Neural crest cell (in vitro differentiated cells): ENCODE results near the gene INPP4B. TPM values are rescaled to one million over a fixed set of nuclear protein-coding genes. Genes with fewer than 3 reads are reported as not detected.

Source experiments
- DNase-seq: peaks from one replicate; pipeline ENCODE4 v3.0.0; 2021; ENCODE audit warnings: low read depth, mixed read lengths, low spot score
- H3K27ac Mint-ChIP-seq: one replicate; pipeline ENCODE4 v1.8.0; 2021; ENCODE audit warnings: mild to moderate bottlenecking, mixed read lengths; ENCODE audit not compliant: unreplicated experiment
- H3K27me3 Mint-ChIP-seq: 2 replicates; pipeline ENCODE4 v1.8.0; 2021; ENCODE audit warnings: low read depth, mild to moderate bottlenecking, mixed read lengths
- H3K36me3 Mint-ChIP-seq: 2 replicates; pipeline ENCODE4 v1.8.0; 2021; ENCODE audit warnings: low read depth, mild to moderate bottlenecking, mixed read lengths
- H3K4me1 Mint-ChIP-seq: 2 replicates; pipeline ENCODE4 v1.8.0; 2021; ENCODE audit warnings: mixed read lengths
- H3K4me3 Mint-ChIP-seq: one replicate; pipeline ENCODE4 v1.8.0; 2021; ENCODE audit warnings: mild to moderate bottlenecking, mixed read lengths
- H3K9me3 Mint-ChIP-seq: 2 replicates; pipeline ENCODE4 v1.8.0; 2021; ENCODE audit warnings: mixed read lengths
- total RNA-seq: library from RNA; stranded (reverse); gene quantifications from 2 replicates; pipeline ENCODE4 v1.2.1, GENCODE V29; 2021
- TF ChIP-seq, protein P1 (sequence below): fragments of 200-600 bp; sonication (generic); conservative IDR thresholded peaks from 2 replicates; pipeline ENCODE4 v1.5.0; 2021; ENCODE audit warnings: antibody characterized with exemption, mild to moderate bottlenecking

INPP4B gene
- total RNA-seq, 1 donor from 2014 or later = 7.3 TPM

DNA sequence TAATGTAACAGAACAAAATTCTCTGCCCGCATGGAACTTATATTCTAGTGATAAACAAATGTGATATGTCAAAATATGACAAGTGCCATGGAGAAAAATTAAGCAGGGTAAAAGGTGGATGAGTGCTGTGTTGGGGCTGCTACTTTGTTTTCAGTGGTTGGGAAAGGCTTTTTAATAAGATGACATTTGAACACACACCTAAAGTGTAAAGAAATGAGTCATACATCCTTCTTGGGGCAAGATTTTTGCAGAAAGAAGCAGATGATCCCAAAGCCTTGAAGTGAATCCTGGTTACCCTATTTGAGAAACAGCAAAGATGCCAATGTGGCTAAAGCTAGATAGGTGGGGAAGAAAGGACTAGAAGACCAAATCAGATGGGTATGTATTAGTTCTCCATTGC is 564.1 kb downstream of the INPP4B start:
- Mint-ChIP-seq H3K9me3 (no peaks in the 10 kb centered on the region), H3K4me1 (no peaks in the 10 kb centered on the region), H3K27ac (no peak overlapping the region), H3K36me3 (no peaks in the 10 kb centered on the region), H3K27me3 (no peaks in the 10 kb centered on the region), H3K4me3 (no peak overlapping the region)
- DNase-seq = no peak
- TF ChIP-seq, protein P1, sequence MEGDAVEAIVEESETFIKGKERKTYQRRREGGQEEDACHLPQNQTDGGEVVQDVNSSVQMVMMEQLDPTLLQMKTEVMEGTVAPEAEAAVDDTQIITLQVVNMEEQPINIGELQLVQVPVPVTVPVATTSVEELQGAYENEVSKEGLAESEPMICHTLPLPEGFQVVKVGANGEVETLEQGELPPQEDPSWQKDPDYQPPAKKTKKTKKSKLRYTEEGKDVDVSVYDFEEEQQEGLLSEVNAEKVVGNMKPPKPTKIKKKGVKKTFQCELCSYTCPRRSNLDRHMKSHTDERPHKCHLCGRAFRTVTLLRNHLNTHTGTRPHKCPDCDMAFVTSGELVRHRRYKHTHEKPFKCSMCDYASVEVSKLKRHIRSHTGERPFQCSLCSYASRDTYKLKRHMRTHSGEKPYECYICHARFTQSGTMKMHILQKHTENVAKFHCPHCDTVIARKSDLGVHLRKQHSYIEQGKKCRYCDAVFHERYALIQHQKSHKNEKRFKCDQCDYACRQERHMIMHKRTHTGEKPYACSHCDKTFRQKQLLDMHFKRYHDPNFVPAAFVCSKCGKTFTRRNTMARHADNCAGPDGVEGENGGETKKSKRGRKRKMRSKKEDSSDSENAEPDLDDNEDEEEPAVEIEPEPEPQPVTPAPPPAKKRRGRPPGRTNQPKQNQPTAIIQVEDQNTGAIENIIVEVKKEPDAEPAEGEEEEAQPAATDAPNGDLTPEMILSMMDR = no peak

DNA sequence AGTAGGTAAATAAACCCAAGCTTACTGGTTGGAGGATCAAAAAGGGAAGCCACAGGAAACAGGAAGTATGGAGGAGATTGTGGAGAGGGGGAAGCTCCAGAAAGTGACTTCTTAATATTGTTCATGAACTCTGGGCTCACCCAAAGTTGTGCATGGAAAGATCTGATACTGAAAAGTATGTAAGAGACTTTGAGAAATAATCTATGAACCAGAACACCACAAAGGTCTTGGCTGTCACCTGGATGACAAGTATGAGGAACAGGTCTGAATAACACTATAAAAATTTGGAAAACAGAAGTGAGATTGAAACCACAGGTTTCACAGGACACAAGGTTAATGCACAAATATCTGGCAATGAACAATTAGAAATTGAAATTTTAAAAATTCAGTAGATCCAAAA is 567.4 kb downstream of the INPP4B start:
- no peaks in the 10 kb centered on the region for H3K27me3 Mint-ChIP-seq
- H3K27ac Mint-ChIP-seq = no peak overlapping the region
- DNase-seq = no peak
- no peak overlapping the region for H3K4me3 Mint-ChIP-seq
- no peaks in the 10 kb centered on the region for H3K9me3 Mint-ChIP-seq
- H3K36me3 Mint-ChIP-seq = no peaks in the 10 kb centered on the region
- no peaks in the 10 kb centered on the region for H3K4me1 Mint-ChIP-seq
- TF ChIP-seq, protein P1 = no peak

DNA sequence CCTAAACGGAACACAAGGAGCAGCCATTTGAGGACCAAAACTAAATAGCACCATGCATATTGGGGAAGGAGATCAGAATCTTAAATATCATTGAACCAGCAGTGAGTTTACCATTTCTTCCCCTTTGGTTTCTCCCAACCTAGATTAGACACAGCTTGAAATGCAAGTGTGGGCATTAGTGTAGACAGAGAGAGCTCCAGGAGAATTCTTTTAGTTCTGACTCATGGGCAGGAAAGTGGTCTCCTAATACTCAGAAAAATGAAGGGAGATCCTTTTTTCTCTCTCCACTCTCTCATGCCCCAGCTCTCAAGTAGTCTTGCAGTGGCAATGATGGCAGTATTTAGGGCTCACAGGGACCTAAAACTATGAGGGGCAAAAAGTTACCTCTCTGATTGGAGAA is 567.9 kb downstream of the INPP4B start:
- TF ChIP-seq, protein P1 = no peak
- Mint-ChIP-seq H3K36me3 (no peaks in the 10 kb centered on the region), H3K27me3 (no peaks in the 10 kb centered on the region), H3K4me1 (no peaks in the 10 kb centered on the region), H3K4me3 (no peak overlapping the region), H3K27ac (no peak overlapping the region), H3K9me3 (no peaks in the 10 kb centered on the region)
- no peak for DNase-seq

DNA sequence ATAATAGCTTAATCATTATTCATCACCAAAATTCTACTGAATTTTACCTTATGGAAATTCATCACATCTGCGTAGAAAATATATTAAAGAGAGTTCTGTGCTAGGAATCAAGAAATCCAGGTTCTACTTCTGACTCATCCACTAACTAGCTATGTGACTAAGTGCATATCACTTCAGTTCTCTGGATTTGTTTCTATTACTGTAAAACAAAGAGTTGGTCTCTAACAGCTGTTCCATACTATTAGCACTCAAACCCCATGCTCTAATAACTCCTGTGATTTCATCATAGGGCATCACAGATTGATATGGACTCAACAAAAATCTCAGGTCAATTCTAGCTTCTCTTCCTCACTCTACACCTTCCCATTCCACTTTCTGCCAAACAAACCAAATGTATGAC is 572.0 kb downstream of the INPP4B start:
- no peak overlapping the region for H3K27ac Mint-ChIP-seq
- no peak overlapping the region for H3K4me3 Mint-ChIP-seq
- no peaks in the 10 kb centered on the region for H3K27me3 Mint-ChIP-seq
- H3K36me3 Mint-ChIP-seq = no peaks in the 10 kb centered on the region
- DNase-seq = no peak
- TF ChIP-seq, protein P1 = no peak
- peaks cover 10% of the 10 kb centered on the region for H3K4me1 Mint-ChIP-seq
- no peaks in the 10 kb centered on the region for H3K9me3 Mint-ChIP-seq

DNA sequence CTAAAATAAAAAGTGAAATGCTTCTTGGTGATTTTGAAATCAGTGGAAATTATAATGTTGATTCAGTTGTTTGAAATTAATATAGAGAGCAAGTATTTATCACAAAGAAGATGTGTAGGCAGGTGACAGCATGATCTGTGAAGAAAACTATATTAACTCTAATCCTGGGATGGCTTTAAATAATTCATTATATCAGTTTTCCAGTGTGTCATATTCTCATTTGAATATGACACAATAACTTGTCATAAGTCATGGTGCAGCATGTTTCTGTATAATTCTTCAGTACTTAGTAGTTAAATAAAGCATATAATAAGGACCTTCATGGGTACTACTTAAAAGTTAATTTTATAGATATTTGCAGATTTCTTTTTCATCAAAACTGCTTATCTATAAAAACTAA is 573.6 kb downstream of the INPP4B start:
- H3K4me1 Mint-ChIP-seq = peaks cover 13% of the 10 kb centered on the region
- no peak overlapping the region for H3K27ac Mint-ChIP-seq
- H3K27me3 Mint-ChIP-seq = no peaks in the 10 kb centered on the region
- H3K4me3 Mint-ChIP-seq = no peak overlapping the region
- TF ChIP-seq, protein P1 = no peak
- peaks cover 2% of the 10 kb centered on the region for H3K9me3 Mint-ChIP-seq
- H3K36me3 Mint-ChIP-seq = no peaks in the 10 kb centered on the region
- DNase-seq = no peak

DNA sequence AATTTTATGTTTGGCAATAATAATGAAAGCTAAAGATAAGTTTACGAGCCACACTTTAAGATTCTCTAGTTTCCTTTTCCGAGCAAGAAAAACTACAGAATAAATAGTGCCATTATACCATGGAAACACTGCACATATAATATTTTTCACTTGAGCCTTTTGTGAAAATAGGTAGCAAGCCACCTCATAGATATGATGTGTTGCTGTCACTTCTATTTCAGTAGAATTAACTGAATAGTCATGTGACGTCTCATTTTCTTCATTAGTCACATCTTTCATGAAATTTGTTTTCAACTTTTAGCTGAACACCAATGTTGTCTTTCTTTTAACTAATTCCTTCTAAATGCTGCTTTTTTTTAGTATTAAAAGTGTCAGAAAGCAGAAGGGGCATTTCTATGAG is 574.3 kb downstream of the INPP4B start:
- no peak overlapping the region for H3K4me3 Mint-ChIP-seq
- H3K27ac Mint-ChIP-seq = no peak overlapping the region

More for the DNA sequence above, 574.3 kb downstream of the INPP4B start:
- Mint-ChIP-seq H3K9me3 (peaks cover 2% of the 10 kb centered on the region), H3K27me3 (no peaks in the 10 kb centered on the region), H3K4me1 (peaks cover 13% of the 10 kb centered on the region), H3K36me3 (no peaks in the 10 kb centered on the region)
- DNase-seq = no peak
- TF ChIP-seq, protein P1 = no peak
